Myocyte (in vitro differentiated cells): ENCODE results near the gene GOLT1B. TPM values are rescaled to one million over a fixed set of nuclear protein-coding genes. Genes with fewer than 3 reads are reported as not detected.
A peak's percentile ranks its signal among the peaks of the same experiment; 100 is the strongest.
"Not testable (repeated sequence)": the region's sequence is repeated elsewhere in the genome, so short reads cannot be mapped to it uniquely, and the experiment has no call there.

Source experiments
- DNase-seq: peaks from one replicate; pipeline ENCODE4 v3.0.0-alpha.2; 2012; ENCODE audit warnings: low read depth
- polyA plus RNA-seq: library from polyadenylated mRNA; unstranded; fragments of >200 nt; gene quantifications from one replicate; pipeline ENCODE4 v1.2.1, GENCODE V29; 2012; ENCODE audit warnings: missing spikeins
- total RNA-seq: library from RNA; depleted of rRNA; stranded (reverse); fragments of >200 nt; gene quantifications from 2 replicates; pipeline ENCODE4 v1.2.3, GENCODE V29; 2014

The GOLT1B gene
- 54.9 and 65.6 TPM in 2 replicates for total RNA-seq
- 56.3 TPM for polyA plus RNA-seq

GRCh38 chr12:21501258-21502163 is at the start of gene GOLT1B, which contains the start of gene RECQL:
TSS of gene GOLT1B (plus strand) at chr12:21501789. CDS start at chr12:21501924, 135 bp downstream.
TSS of gene RECQL (minus strand) at chr12:21501635. CDS start at chr12:21499570, 2,065 bp downstream.
- DNase-seq: peak; percentile 99

- no peak for DNase-seq
Observed at GRCh38 chr12:21453312-21453852, 48.2 kb upstream of the GOLT1B start.

GRCh38 chr12:21456291-21456780 is 45.3 kb upstream of the GOLT1B start:
- DNase-seq: peak; percentile 36

GRCh38 chr12:21459474-21459873 is 42.1 kb upstream of the GOLT1B start:
- DNase-seq: no peak

GRCh38 chr12:21467334-21467733 is 34.3 kb upstream of the GOLT1B start:
- DNase-seq: not testable (repeated sequence)

- no peak for DNase-seq
Observed at GRCh38 chr12:21471294-21471693, 30.3 kb upstream of the GOLT1B start.

GRCh38 chr12:21472197-21472823 is 29.3 kb upstream of the GOLT1B start:
- no peak for DNase-seq

GRCh38 chr12:21475552-21475951 is 26.0 kb upstream of the GOLT1B start:
- no peak for DNase-seq

- DNase-seq: peak; percentile 21
Observed at GRCh38 chr12:21476949-21477348, 24.6 kb upstream of the GOLT1B start.

GRCh38 chr12:21478756-21479455 is 22.7 kb upstream of the GOLT1B start:
- peak; percentile 67 for DNase-seq

- peak; percentile 5 for DNase-seq
Observed at GRCh38 chr12:21483531-21483930, 18.1 kb upstream of the GOLT1B start.

GRCh38 chr12:21485998-21486397 is 15.6 kb upstream of the GOLT1B start:
- DNase-seq: no peak

- no peak for DNase-seq
Observed at GRCh38 chr12:21499765-21500164, 1.8 kb upstream of the GOLT1B start.

GRCh38 chr12:21500786-21501257 is 767 bp upstream of the GOLT1B start:
- DNase-seq: no peak

- DNase-seq: peak; percentile 27
Observed at GRCh38 chr12:21502164-21502496, 541 bp downstream of the GOLT1B start.

- no peak for DNase-seq
Observed at GRCh38 chr12:21502872-21503271, 1.3 kb downstream of the GOLT1B start.

GRCh38 chr12:21505888-21506287 is 4.3 kb downstream of the GOLT1B start:
- DNase-seq: no peak

GRCh38 chr12:21507849-21508248 is 6.3 kb downstream of the GOLT1B start:
- DNase-seq: no peak

- no peak for DNase-seq
Observed at GRCh38 chr12:21509768-21510167, 8.2 kb downstream of the GOLT1B start.

- DNase-seq: no peak
Observed at GRCh38 chr12:21516281-21516680, 14.7 kb downstream of the GOLT1B start.

- DNase-seq: no peak
Observed at GRCh38 chr12:21518451-21518850, 16.9 kb downstream of the GOLT1B start.
